ENCODE results near the gene CAPZB.

The CAPZB gene

GRCh38 chr1:19467199-19468187 lies 17.8 kb downstream of the CAPZB start:
- no peak for DNase-seq

- DNase-seq, result no peak
Observed at GRCh38 chr1:19466112-19466561, 19.2 kb downstream of the CAPZB start.

DNA sequence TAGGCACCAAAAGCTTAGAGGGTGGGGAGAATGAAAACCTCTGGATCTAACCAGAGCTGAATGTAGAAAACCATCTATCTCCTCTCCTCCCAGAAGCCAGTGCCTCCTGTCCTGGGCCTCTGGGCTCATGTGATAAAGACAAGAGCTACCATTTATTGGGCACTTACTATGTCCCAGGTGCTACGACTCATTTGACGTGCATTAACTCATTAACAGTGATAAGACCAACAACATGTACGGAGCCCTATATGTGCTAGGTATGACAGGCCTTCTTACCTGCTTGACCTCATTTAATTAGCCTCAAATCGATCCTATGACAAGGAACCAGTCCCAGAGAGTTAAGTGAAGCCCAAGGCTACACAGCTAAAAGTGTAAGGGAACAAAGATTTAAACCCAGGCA lies 19.7 kb downstream of the CAPZB start:
- DNase-seq, result no peak

- DNase-seq, result no peak
Observed at GRCh38 chr1:19465123-19465522, 20.2 kb downstream of the CAPZB start.

- no peak for DNase-seq
Observed at GRCh38 chr1:19464696-19465095, 20.6 kb downstream of the CAPZB start.

DNA sequence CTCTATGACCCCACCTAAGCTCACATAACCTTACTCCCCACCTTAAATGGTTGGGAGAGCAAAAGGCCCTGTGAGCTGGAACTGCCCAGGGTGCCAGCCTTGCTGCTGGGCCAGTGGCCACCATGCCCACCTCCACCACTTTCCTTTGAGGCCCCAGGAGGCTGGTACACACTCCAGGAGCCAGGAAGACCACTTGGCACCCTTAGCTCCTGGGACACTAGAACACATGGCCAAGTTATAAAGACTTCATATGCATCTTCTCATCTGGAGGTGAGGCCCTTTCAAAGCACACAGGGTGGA lies 21.9 kb downstream of the CAPZB start:
- DNase-seq, result no peak

GRCh38 chr1:19462781-19463503 lies 22.4 kb downstream of the CAPZB start:
- no peak for DNase-seq

GRCh38 chr1:19461220-19461554 lies 24.2 kb downstream of the CAPZB start:
- no peak for DNase-seq

GRCh38 chr1:19460535-19461219 lies 24.7 kb downstream of the CAPZB start:
- peak; percentile 20 for DNase-seq

DNA sequence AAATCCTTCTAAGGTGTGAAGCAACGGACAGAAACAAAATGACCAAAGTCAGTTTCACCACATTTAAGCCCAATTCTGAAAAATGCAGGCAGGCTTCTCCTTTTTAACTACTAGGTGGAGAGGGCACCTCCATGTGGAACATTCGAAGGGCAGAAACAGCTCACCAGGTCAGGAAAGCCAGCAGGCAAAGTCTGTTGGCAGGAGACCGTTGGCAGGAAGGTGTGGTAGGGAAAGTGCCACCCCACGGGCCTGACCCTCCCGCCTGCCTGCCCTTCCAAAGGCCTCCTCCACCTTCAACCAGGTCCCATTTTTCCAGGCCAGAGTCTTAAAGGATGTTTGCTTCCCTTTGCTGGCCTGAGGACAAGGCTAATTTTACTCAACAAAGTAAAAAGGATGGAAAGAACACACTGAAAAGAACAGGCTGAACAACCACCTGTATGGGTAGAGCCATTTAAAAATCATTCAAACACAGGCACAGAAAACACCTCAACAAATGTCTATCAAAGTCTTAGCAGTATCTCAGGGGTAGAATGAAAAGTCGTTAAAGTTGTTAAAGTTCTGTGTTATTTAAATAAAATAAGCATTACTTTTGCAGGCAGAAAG lies 26.4 kb downstream of the CAPZB start:
- no peak for DNase-seq

DNA sequence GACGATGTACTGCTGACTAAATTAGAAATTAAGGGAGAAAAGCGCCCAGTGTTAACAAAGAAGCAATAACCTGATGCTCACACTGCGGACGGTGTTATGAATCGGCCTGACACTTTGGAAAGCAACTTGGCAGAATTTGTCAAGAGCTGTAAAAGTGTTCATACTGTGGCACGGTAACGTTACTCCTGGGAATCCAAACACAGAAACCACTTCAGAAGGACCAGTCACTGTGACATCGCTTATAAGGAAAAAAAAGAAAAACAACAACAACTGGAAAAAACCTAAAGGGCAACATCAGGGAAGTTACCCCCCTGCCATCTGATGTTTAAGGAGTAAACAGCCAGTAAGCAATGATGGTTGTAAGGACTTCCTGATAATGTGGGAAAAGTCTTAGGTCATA lies 27.7 kb downstream of the CAPZB start:
- no peak for DNase-seq

DNA sequence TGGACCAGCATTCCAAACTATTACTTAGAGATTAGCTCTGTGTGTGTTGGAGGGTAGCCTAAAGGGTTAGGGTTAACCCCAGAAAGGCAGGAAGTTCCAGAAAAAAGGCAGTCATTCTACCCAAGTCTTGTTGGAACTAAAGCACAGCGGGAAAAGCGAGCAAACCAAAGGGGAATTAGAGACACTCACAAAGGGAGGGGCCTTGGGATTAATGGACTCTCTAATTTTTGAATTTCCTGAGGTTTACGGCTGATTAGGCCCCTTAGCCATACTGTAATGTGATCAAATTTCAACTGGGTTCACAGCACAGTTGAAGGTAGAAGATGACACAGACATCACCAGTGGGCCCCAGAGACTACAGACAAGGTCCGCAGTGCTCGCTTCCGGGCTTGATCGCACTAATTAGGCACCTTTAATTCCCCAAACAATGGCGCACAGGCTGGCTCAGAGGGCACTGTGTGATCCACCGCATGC lies 28.3 kb downstream of the CAPZB start:
- DNase-seq, result no peak

- DNase-seq, result no peak
Observed at GRCh38 chr1:19455353-19455752, 30.0 kb downstream of the CAPZB start.

- DNase-seq, result no peak
Observed at GRCh38 chr1:19454265-19455146, 30.8 kb downstream of the CAPZB start.

DNA sequence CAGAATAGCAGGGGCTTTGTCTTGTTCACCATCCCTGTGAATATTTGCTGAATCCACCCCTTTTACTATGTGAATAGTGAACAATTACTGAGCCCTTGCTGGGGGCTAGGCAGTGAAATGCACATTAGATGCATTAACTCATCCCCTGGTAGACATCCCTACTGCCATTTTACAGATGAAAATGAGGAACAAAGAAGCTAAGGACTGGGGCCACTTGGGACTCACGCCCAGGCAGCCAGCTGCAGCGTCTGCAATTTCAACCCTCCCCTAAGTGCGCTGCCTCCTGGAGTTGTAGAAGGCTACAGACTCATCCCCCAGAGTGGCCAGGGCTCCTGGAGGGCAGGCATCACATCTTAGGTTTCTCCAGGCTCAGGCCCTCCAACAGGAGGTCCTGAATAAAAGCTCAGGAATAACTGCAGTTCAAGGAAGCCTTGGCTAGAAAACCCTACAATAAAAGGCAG lies 31.6 kb downstream of the CAPZB start:
- no peak for DNase-seq

DNA sequence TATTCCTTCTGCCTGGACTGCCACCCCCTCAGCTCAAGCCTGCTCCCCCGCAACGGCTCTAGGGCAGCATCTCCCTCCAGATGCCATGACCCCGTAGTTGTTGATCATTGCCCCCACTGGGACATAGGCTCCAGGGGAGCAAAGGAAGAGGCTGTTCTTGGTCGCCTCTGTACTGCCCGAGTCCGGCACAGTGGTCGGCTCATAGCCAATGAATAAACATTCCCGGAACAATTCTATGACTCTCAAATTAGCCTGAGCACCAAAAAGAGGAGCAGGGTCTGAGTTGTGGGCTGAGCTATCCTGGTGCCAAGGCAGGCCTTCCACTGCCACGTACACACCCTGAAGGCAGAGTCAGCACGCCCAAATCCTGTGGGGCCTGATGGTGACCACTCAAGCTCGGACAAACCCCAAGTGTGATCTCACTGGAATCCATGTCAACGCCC lies 33.1 kb downstream of the CAPZB start:
- DNase-seq, result no peak

DNA sequence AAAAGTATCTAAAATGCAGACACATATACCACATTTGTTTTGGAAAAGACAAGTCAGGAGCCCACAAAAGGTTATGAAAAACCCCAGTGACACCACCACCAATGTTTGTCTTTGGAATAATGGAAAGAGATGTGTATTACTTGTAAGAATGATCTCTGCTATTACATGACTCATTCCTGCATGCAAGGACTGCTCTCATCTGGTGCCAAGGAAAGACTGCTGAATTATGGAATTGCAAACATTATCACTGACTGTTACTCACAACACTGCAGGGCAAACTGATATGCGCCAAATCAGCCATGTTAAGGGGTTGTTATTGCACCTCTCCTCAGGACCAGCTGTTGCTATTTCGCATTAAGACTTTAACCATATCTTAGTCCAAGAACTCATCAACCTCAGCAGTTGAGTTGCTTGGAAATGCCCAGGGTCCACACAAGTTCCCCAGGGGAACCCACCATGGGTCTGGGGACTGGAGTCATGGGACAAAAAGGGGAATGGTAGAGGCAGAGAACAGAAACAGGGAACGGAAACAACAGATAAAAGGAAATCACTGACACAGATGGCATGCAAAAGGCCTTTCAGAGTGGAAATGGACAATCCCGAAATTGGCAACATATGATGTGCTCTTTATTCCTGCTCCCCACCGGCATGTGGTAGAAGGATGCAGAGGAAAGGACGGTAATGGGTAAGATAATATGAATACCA lies 34.4 kb downstream of the CAPZB start:
- DNase-seq, result no peak

DNA sequence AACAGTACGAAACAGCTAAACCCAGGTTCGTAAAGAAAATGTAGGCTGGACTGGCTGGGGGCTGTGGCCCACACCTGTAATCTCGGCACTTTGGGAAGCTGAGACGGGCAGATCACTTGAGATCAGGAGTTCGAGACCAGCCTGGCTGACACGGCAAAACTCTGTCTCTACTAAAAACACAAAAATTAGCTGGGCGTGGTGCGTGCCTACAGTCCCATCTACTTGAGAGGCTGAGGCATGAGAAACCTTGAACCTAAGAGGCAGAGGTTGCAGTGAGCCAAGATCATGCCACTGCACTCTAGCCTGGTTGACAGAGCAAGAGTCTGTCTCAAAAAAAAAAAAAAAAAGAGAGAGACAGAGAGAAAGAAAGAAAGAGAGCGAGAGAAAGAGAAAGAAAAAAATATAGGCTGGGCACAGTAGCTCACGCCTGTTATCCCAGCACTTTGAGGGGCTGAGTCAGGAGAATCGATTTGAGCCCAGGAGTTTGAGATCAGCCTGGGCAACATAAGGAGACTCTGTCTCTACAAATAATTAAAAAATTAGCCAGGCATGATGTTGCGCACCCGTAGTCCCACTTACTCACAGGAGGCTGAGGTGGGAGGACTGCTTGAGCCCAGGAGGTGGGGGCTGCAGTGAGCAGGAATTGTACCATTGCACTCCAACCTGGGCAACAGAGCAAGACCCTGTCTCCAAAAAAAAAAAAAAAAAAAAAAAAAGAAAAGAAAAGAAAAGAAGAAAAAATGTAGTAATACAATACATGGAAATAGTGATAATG lies 35.7 kb downstream of the CAPZB start:
- DNase-seq, result no peak

DNA sequence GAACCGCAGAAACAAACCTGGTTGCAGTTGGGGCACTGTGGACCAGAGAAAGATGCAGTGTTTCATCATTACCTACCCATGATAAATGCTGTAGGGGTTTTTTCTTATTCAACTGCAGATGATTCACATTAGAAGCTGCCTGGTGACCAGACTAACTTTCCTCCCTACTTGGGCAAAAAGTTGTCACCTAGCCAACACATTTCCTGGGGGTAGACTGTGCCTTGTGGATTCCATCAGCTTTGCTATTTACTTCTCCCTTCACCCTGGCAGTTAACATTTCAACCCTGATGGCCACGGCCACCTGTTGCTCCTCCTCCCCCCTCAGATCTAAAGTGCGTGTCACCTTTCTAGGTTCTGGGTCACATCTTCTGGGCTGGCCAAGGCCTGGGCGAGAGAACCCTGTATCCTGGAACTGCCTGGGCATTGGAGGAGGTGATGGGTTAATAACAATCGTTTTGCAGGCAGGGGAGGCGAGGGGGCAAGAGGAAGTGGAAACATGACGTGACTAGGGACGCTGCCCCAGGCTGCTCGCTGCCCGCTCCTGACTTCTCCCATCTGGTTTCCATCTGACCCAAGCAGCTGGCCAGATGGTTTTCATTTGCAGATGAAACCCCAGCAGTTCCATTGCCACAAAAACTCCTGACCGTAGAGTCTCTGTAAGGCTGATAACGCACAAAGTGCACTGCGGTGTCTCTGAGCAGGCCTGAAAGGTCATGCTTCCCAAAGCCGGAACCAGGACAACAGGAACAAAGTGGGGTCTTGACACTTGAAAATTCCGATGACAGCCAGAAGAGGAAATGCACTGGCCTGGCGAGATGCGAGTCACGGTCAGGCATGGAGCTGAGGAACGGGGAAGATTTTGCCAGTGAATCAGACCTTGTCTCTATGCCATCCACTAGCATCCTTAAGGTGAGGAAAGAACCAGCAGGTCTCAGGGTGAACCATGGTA lies 36.6 kb downstream of the CAPZB start:
- no peak for DNase-seq

All from NCI-H187 treated with DMSO at 0.1 percent for 48 hours (cell line).